HL-60 (cell line): ENCODE results near the gene ORC3.

Experiments
- DNase-seq, 2 experiments: peaks; one replicate each; pipeline ENCODE4 v3.0.0-alpha.2; 2010 to 2020; ENCODE audit warnings: low read depth in 1 of 2, low spot score in 1 of 2
- H3K27ac ChIP-seq: fragments of 250-450 bp; sonication (Bioruptor Pico); replicated peaks from 2 replicates; pipeline ENCODE4 v1.5.1; 2020; ENCODE audit warnings: mild to moderate bottlenecking, moderate library complexity
- H3K27me3 ChIP-seq: fragments of 250-450 bp; sonication (Bioruptor Pico); 2 replicates; pipeline ENCODE4 v1.5.1; 2021; ENCODE audit warnings: mild to moderate bottlenecking, moderate library complexity; ENCODE audit not compliant: insufficient read depth, poor library complexity, severe bottlenecking
- H3K4me3 ChIP-seq: replicated peaks from 2 replicates; pipeline ENCODE4 v1.5.1; 2011; ENCODE audit warnings: mild to moderate bottlenecking, control low read depth, low read length; ENCODE audit not compliant: insufficient read depth
- GABPA ChIP-seq: IDR thresholded peaks from 2 replicates; pipeline ENCODE4 v1.6.1; 2012; ENCODE audit warnings: low read depth
- POLR2AphosphoS5 ChIP-seq: IDR thresholded peaks from 2 replicates; pipeline ENCODE4 v1.6.1; 2012; ENCODE audit warnings: low read depth
- SPI1 ChIP-seq: IDR thresholded peaks from 2 replicates; pipeline ENCODE4 v1.6.1; 2012; ENCODE audit warnings: low read depth, mild to moderate bottlenecking, borderline replicate concordance
- TF ChIP-seq, protein P1 (sequence below): IDR thresholded peaks from 2 replicates; pipeline ENCODE4 v1.6.1; 2012; ENCODE audit warnings: low read depth; ENCODE audit not compliant: insufficient replicate concordance
- TF ChIP-seq, protein P2 (sequence below): IDR thresholded peaks from one replicate; pipeline ENCODE4 v1.5.1; 2011; ENCODE audit warnings: low read length, control low read depth, inconsistent platforms; ENCODE audit not compliant: insufficient read depth

ORC3 gene

DNA sequence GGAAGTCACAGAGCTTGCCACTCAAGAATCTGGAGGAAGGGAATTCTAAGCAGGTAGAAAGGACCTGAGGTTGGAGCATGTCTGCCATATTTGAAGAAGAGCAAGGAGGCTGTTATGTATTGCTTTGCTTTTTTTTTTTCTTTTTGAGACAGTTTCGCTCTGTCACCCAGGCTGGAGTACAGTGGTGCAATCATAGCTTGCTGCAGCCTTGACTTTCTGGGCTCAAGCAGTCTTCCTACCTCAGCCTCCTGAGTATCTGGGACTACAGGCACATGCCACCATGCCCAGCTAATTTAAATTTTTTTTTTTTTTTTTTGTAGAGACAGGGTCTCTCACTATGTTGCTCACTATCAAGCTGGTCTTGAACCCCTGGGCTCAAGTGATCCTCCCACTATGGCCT lies 40.8 kb downstream of the ORC3 start:
- Histone ChIP-seq H3K27ac (no peak overlapping the region), H3K27me3 (no peaks in the 10 kb centered on the region), H3K4me3 (no peak overlapping the region)
- no peak for DNase-seq
- TF ChIP-seq SPI1 (no peak), GABPA (no peak), POLR2AphosphoS5 (no peak)
- TF ChIP-seq, protein P1, sequence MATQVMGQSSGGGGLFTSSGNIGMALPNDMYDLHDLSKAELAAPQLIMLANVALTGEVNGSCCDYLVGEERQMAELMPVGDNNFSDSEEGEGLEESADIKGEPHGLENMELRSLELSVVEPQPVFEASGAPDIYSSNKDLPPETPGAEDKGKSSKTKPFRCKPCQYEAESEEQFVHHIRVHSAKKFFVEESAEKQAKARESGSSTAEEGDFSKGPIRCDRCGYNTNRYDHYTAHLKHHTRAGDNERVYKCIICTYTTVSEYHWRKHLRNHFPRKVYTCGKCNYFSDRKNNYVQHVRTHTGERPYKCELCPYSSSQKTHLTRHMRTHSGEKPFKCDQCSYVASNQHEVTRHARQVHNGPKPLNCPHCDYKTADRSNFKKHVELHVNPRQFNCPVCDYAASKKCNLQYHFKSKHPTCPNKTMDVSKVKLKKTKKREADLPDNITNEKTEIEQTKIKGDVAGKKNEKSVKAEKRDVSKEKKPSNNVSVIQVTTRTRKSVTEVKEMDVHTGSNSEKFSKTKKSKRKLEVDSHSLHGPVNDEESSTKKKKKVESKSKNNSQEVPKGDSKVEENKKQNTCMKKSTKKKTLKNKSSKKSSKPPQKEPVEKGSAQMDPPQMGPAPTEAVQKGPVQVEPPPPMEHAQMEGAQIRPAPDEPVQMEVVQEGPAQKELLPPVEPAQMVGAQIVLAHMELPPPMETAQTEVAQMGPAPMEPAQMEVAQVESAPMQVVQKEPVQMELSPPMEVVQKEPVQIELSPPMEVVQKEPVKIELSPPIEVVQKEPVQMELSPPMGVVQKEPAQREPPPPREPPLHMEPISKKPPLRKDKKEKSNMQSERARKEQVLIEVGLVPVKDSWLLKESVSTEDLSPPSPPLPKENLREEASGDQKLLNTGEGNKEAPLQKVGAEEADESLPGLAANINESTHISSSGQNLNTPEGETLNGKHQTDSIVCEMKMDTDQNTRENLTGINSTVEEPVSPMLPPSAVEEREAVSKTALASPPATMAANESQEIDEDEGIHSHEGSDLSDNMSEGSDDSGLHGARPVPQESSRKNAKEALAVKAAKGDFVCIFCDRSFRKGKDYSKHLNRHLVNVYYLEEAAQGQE: no peak
- TF ChIP-seq, protein P2, sequence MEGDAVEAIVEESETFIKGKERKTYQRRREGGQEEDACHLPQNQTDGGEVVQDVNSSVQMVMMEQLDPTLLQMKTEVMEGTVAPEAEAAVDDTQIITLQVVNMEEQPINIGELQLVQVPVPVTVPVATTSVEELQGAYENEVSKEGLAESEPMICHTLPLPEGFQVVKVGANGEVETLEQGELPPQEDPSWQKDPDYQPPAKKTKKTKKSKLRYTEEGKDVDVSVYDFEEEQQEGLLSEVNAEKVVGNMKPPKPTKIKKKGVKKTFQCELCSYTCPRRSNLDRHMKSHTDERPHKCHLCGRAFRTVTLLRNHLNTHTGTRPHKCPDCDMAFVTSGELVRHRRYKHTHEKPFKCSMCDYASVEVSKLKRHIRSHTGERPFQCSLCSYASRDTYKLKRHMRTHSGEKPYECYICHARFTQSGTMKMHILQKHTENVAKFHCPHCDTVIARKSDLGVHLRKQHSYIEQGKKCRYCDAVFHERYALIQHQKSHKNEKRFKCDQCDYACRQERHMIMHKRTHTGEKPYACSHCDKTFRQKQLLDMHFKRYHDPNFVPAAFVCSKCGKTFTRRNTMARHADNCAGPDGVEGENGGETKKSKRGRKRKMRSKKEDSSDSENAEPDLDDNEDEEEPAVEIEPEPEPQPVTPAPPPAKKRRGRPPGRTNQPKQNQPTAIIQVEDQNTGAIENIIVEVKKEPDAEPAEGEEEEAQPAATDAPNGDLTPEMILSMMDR: no peak

DNA sequence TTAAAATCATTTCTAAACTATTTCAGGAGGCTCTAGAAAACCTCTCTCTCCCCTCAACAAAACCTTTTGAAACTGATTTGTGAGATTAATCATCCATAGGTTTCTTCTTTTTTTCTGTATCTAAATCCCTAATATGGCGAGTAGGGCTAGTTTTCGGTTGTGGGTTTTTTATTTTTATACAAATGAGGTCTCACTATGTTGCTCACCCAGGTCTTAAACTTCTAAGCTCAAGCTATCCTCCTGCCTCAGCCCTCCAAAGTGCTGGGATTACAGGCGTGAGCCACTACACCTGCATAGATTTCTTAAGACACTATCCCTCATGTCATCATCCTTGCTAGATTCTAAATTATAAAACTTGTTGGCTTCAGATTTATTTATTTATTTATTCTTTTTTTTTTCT lies 43.9 kb downstream of the ORC3 start:
- H3K27ac ChIP-seq: no peak overlapping the region
- no peak overlapping the region for H3K4me3 ChIP-seq
- no peak for TF ChIP-seq GABPA
- TF ChIP-seq, protein P2: no peak
- TF ChIP-seq, protein P1: no peak
- no peak for TF ChIP-seq POLR2AphosphoS5
- no peak for TF ChIP-seq SPI1
- no peaks in the 10 kb centered on the region for H3K27me3 ChIP-seq
- DNase-seq: no peak

DNA sequence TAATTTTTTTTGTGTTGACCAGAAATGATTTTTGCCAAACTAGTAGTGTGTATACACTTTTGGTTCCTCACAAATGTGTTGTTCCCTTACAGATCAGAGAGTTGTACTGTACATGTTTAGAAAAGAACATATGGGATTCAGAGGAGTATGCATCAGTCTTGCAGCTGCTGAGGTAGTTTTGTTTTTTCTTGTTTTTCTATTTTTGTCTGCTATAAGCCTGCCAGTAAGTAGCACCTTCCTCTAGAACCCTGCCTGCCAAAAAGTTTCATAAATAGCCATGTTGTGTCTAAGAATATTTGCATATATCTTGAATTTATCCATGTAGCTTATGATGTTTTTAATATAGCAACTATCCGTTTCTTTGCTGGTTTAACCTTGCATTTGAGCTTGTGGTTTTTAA lies 46.4 kb downstream of the ORC3 start:
- TF ChIP-seq, protein P2: no peak
- no peak for TF ChIP-seq SPI1
- TF ChIP-seq GABPA: no peak
- H3K27ac ChIP-seq: no peak overlapping the region
- no peak overlapping the region for H3K4me3 ChIP-seq
- DNase-seq: no peak
- H3K27me3 ChIP-seq: no peaks in the 10 kb centered on the region

DNA sequence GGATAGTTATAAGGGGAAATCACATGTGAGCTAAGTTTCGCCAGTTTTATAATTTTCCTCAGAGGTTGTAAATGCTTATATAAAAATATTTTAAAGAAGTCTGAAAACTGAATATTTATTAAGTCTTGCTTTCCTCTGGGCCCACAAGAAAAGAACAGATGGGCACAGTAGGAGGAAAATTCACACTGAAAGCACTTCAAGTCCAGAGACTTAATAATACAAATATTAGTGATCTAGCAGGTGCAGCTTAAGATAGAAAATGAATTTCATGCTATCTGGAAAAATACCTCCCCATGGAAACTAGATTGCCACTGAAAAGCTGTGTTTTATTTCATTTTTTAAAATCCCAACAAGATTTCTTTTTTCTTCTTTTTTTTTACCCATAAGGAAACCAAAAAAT lies 47.2 kb downstream of the ORC3 start:
- TF ChIP-seq GABPA: no peak
- TF ChIP-seq POLR2AphosphoS5: no peak
- TF ChIP-seq SPI1: no peak
- TF ChIP-seq, protein P2: no peak
- TF ChIP-seq, protein P1: no peak

More for the DNA sequence above, 47.2 kb downstream of the ORC3 start:
- Histone ChIP-seq H3K4me3 (no peak overlapping the region), H3K27me3 (no peaks in the 10 kb centered on the region), H3K27ac (no peak overlapping the region)
- no peak for DNase-seq
